ENCODE data around the gene YIPF6. TPM values are rescaled to one million over a fixed set of nuclear protein-coding genes. Genes with fewer than 3 reads are reported as not detected.

The YIPF6 gene
- total and polyA plus RNA-seq, 7 donors, result 12.9 to 43.3 (median 30.4) TPM

DNA sequence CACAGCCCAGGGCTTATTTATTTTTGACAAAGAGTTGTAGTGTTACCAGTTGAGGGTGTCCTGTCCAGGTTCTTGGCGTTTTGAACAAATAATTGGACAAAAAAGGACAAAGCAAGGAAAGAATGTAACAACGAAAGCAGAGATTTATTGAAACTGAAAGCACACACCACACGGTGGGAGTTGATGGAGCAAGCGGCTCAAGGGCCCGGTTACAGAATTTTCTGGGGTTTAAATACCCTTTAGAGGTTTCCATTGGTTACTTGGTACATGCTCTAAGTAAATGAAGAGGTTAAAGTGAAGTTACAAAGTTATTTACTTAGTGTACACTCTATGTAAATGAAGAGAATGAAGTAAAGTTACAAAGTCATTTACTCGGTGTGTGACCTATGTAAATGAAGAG is 37.8 kb upstream of the YIPF6 start:
- 27 to 38% (median 37%) methylated on average over 6 of the region's 6 CpGs for WGBS, 3 donors
- intact Hi-C loops (cut with DNase I), result loop anchor here (5.0 kb wide), 2 partner anchors 36 to 264 kb away; partner anchors contain the start of gene YIPF6 (in 1 of the 2)

DNA sequence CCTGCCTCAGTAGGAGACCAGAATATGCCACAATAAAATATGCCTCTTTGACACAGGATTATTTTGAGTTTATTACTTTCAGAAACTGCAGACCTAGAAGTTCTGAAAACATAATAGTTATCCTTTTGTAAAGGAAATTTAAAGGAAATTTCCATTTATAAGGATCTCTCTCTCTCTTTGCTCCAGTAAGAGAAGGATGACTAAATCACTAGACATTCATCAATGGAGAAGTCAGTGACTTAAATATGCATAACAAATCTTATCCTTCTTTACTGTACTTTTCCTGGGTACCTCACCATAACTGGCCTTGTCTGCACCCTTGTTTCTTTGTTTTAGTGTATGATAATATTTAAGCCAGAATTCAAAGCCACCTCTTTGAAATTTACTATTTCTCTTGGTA is 37.3 kb upstream of the YIPF6 start:
- H3K27ac ChIP-seq, result no peak overlapping the region
- H3K4me1 ChIP-seq, result no peaks in the 10 kb centered on the region
- ATAC-seq (no peak), DNase-seq (no peak)
- no peak overlapping the region for H3K4me3 ChIP-seq
- peaks cover 4% of the 10 kb centered on the region for H3K9me3 ChIP-seq
- intact Hi-C loops (cut with DNase I), result loop anchor here (5.0 kb wide), 2 partner anchors 36 to 264 kb away; partner anchors contain the start of gene YIPF6 (in 1 of the 2)
- no peaks in the 10 kb centered on the region for H3K36me3 ChIP-seq (ENCODE audit: insufficient read depth in 1 of 2, low read depth in 1 of 2)
- TF ChIP-seq, protein P1, sequence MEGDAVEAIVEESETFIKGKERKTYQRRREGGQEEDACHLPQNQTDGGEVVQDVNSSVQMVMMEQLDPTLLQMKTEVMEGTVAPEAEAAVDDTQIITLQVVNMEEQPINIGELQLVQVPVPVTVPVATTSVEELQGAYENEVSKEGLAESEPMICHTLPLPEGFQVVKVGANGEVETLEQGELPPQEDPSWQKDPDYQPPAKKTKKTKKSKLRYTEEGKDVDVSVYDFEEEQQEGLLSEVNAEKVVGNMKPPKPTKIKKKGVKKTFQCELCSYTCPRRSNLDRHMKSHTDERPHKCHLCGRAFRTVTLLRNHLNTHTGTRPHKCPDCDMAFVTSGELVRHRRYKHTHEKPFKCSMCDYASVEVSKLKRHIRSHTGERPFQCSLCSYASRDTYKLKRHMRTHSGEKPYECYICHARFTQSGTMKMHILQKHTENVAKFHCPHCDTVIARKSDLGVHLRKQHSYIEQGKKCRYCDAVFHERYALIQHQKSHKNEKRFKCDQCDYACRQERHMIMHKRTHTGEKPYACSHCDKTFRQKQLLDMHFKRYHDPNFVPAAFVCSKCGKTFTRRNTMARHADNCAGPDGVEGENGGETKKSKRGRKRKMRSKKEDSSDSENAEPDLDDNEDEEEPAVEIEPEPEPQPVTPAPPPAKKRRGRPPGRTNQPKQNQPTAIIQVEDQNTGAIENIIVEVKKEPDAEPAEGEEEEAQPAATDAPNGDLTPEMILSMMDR (IDR thresholded peaks at IDR 0.05), result no peak
- peaks cover 0 to 3% (median 0%) of the 10 kb centered on the region in 3 donors for H3K27me3 ChIP-seq (ENCODE audit: insufficient read depth in 3 of 3, low read length in 2 of 3)

More for the DNA sequence above, 37.8 kb upstream of the YIPF6 start:
- DNase-seq (no peak), ATAC-seq (no peak)
- no peaks in the 10 kb centered on the region for H3K4me1 ChIP-seq
- H3K27ac ChIP-seq, result no peak overlapping the region
- no peaks in the 10 kb centered on the region for H3K36me3 ChIP-seq (ENCODE audit: insufficient read depth in 1 of 2, low read depth in 1 of 2)
- H3K9me3 ChIP-seq, result peaks cover 4% of the 10 kb centered on the region
- H3K27me3 ChIP-seq (ENCODE audit: insufficient read depth in 3 of 3, low read length in 2 of 3), result peaks cover 0 to 3% (median 0%) of the 10 kb centered on the region in 3 donors
- H3K4me3 ChIP-seq, result no peak overlapping the region
- TF ChIP-seq, protein P1 (IDR thresholded peaks at IDR 0.05), result no peak

DNA sequence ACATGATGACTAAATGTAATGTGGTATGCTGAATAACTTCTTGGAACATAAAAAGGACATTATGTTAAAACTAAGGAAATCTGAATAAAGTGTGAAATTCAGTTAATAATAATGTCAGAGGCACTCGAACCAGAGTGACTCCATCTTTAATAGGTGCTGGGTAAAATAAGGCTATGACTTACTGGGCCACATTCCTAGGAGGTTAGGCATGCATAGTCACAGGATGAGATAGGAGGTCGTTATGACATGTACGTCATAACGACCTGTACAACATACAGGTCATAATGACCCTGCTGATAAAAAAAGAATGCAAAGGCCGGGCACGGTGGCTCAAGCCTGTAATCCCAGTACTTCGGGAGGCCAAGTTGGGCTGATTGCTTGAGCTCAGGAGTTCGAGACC is 36.7 kb upstream of the YIPF6 start:
- TF ChIP-seq, protein P1 (IDR thresholded peaks at IDR 0.05), result no peak
- H3K4me3 ChIP-seq, result no peak overlapping the region
- H3K36me3 ChIP-seq (ENCODE audit: insufficient read depth in 1 of 2, low read depth in 1 of 2), result no peaks in the 10 kb centered on the region
- H3K4me1 ChIP-seq, result no peaks in the 10 kb centered on the region
- no peak overlapping the region for H3K27ac ChIP-seq
- H3K27me3 ChIP-seq (ENCODE audit: insufficient read depth in 3 of 3, low read length in 2 of 3), result peaks cover 0 to 3% (median 0%) of the 10 kb centered on the region in 3 donors
- DNase-seq (no peak), ATAC-seq (peak; percentile 56 to 95 (median 73))
- peaks cover 2% of the 10 kb centered on the region for H3K9me3 ChIP-seq
- WGBS, 3 donors, result 39 to 59% (median 46%) methylated on average over 8 of the region's 8 CpGs
- intact Hi-C loops (cut with DNase I), result loop anchor here (1.0 to 5.0 kb wide), 3 partner anchors 35 to 265 kb away; partner anchors contain the start of gene YIPF6 (in 1 of the 2)

DNA sequence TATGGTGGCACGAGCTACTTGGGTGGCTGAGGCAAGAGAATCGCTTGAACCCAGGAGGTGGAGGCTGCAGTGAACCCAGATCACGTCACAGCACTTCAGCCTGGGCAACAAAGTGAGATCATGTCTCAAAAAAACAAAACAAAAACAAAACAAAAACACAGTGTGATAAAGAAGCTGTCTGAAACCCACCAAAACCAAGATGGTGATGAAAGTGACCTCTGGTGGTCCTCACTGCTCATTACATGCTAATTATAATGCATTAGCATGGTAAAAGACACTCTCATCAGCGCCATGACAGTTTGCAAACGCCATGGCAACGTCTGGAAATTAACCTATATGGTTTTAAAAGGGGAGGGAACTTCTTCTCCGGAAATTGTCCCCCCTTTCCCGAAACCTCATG is 36.2 kb upstream of the YIPF6 start:
- Histone ChIP-seq H3K36me3 (ENCODE audit: insufficient read depth in 1 of 2, low read depth in 1 of 2) (no peaks in the 10 kb centered on the region), H3K4me3 (no peak overlapping the region), H3K4me1 (no peaks in the 10 kb centered on the region), H3K27ac (no peak overlapping the region), H3K9me3 (no peaks in the 10 kb centered on the region), H3K27me3 (ENCODE audit: insufficient read depth in 3 of 3, low read length in 2 of 3) (peaks cover 0 to 3% (median 0%) of the 10 kb centered on the region in 3 donors)
- DNase-seq (no peak), ATAC-seq (peak; percentile 27 to 78 (median 54))
- TF ChIP-seq, protein P1 (IDR thresholded peaks at IDR 0.05), result peak; percentile 59
- WGBS, 3 donors, result 23 to 27% (median 24%) methylated on average over 8 of the region's 8 CpGs
- intact Hi-C loops (cut with DNase I), result loop anchor here (1.0 to 5.0 kb wide), 3 partner anchors 35 to 265 kb away; partner anchors contain the start of gene YIPF6 (in 1 of the 2)

- Histone ChIP-seq H3K4me3 (no peak overlapping the region), H3K36me3 (ENCODE audit: insufficient read depth in 1 of 2, low read depth in 1 of 2) (no peaks in the 10 kb centered on the region), H3K27ac (no peak overlapping the region), H3K9me3 (no peaks in the 10 kb centered on the region), H3K27me3 (ENCODE audit: insufficient read depth in 3 of 3, low read length in 2 of 3) (peaks cover 0 to 3% (median 0%) of the 10 kb centered on the region in 3 donors), H3K4me1 (no peaks in the 10 kb centered on the region)
- 95 to 100% (median 100%) methylated on average over 1 of the region's 1 CpG for WGBS, 3 donors
- intact Hi-C loops (cut with DNase I), result loop anchor here (5.0 kb wide), 2 partner anchors 33 to 267 kb away; partner anchors contain the start of gene YIPF6 (in 1 of the 2)
- DNase-seq (no peak), ATAC-seq (no peak)
- TF ChIP-seq, protein P1 (IDR thresholded peaks at IDR 0.05), result no peak
Observed at GRCh38 chrX:68463880-68464279, 35.0 kb upstream of the YIPF6 start.
